IMR-90 (cell line): ENCODE results near the gene LIPK. TPM values are rescaled to one million over a fixed set of nuclear protein-coding genes. Genes with fewer than 3 reads are reported as not detected.

Experiments
- ATAC-seq: fragments of 200-7000 bp; cut with Tn5 transposase; 2 replicates; pipeline ENCODE4 v1.9.1; 2020; ENCODE audit warnings: low read depth, mild to moderate bottlenecking, moderate library complexity
- BruUV-seq: library from RNA; stranded (reverse); fragments of 400-500 nt; replicated peaks from 2 replicates; lab custom pipeline; 2021; lab: Mats Ljungman, UMichigan
- CTCF ChIA-PET: fragments of 300-600 bp; formaldehyde crosslinking; extraction: SDS; loops from one replicate; lab custom pipeline; 2021; ENCODE audit warnings: antibody characterized with exemption; lab: Yijun Ruan, JAX
- POLR2A ChIA-PET: fragments of 300-600 bp; sonication (Branson Sonifier 250); formaldehyde crosslinking; loops from one replicate; lab custom pipeline; 2022; ENCODE audit warnings: antibody characterized with exemption; ENCODE audit not compliant: unreplicated experiment; lab: Charles Lee
- DNase-seq: peaks from one replicate; pipeline ENCODE4 v3.0.0; 2013
- H2AFZ ChIP-seq: replicated peaks from 2 replicates; pipeline ENCODE3; 2013; ENCODE audit warnings: low read length, mild to moderate bottlenecking; ENCODE audit not compliant: poor library complexity
- H2AK5ac ChIP-seq: 2 replicates; pipeline ENCODE4 v1.6.1; 2013; ENCODE audit warnings: low read depth, low read length, inconsistent platforms
- H2AK9ac ChIP-seq: replicated peaks from 2 replicates; pipeline ENCODE3; 2013; ENCODE audit warnings: mild to moderate bottlenecking, low read depth, low read length, moderate library complexity; ENCODE audit not compliant: poor library complexity
- H2BK120ac ChIP-seq: 2 replicates; pipeline ENCODE4 v1.6.1; 2013; ENCODE audit warnings: low read depth, low read length, inconsistent platforms
- H2BK15ac ChIP-seq: 3 replicates; pipeline ENCODE4 v1.6.1; 2013; ENCODE audit warnings: low read depth, low read length, inconsistent platforms
- H2BK20ac ChIP-seq: 2 replicates; pipeline ENCODE4 v1.6.1; 2013; ENCODE audit warnings: low read depth, mild to moderate bottlenecking, inconsistent platforms, low read length, moderate library complexity
- H2BK5ac ChIP-seq: 2 replicates; pipeline ENCODE4 v1.6.1; 2013; ENCODE audit warnings: mild to moderate bottlenecking, low read depth, low read length, inconsistent platforms; ENCODE audit not compliant: poor library complexity, severe bottlenecking
- H3K14ac ChIP-seq: replicated peaks from 2 replicates; pipeline ENCODE4 v1.6.1; 2013; ENCODE audit warnings: low read depth, low read length, inconsistent platforms
- H3K18ac ChIP-seq: 2 replicates; pipeline ENCODE4 v1.6.1; 2013; ENCODE audit warnings: low read depth, low read length, control low read depth
- H3K23ac ChIP-seq: 2 replicates; pipeline ENCODE4 v1.6.1; 2013; ENCODE audit warnings: low read depth, low read length, inconsistent platforms
- H3K27ac ChIP-seq: 2 replicates; pipeline ENCODE4 v1.5.1; 2013; ENCODE audit warnings: mild to moderate bottlenecking, control low read depth, low read length; ENCODE audit not compliant: insufficient read depth
- H3K27me3 ChIP-seq: 2 replicates; pipeline ENCODE4 v1.6.1; 2013; ENCODE audit warnings: low read length; ENCODE audit not compliant: control insufficient read depth, insufficient read depth
- H3K36me3 ChIP-seq: 2 replicates; pipeline ENCODE4 v1.6.1; 2013; ENCODE audit warnings: low read length, mixed read lengths; ENCODE audit not compliant: control insufficient read depth, insufficient read depth
- H3K4ac ChIP-seq: 2 replicates; pipeline ENCODE4 v1.6.1; 2013; ENCODE audit warnings: low read depth, low read length, inconsistent platforms
- H3K4me1 ChIP-seq: 2 replicates; pipeline ENCODE4 v1.6.1; 2013; ENCODE audit warnings: low read length, mixed read lengths; ENCODE audit not compliant: control insufficient read depth, insufficient read depth
- H3K4me2 ChIP-seq: 2 replicates; pipeline ENCODE4 v1.6.1; 2013; ENCODE audit warnings: low read depth, mild to moderate bottlenecking, control low read depth, low read length, moderate library complexity
- H3K4me3 ChIP-seq: 2 replicates; pipeline ENCODE4 v1.5.1; 2013; ENCODE audit warnings: low read depth, mild to moderate bottlenecking, control low read depth, low read length, moderate library complexity; ENCODE audit not compliant: insufficient read depth
- H3K56ac ChIP-seq: 2 replicates; pipeline ENCODE4 v1.6.1; 2013; ENCODE audit warnings: low read length, inconsistent platforms; ENCODE audit not compliant: insufficient read depth; ENCODE audit errors: extremely low read depth
- H3K79me1 ChIP-seq, 2 experiments: 2 replicates each; pipeline ENCODE4 v1.6.1; 2013; ENCODE audit warnings: low read length in 2 of 2, inconsistent platforms in 1 of 2, low read depth in 1 of 2
- H3K9ac ChIP-seq: 2 replicates; pipeline ENCODE4 v1.6.1; 2013; ENCODE audit warnings: low read depth, low read length, control low read depth
- H3K9me1 ChIP-seq: 2 replicates; pipeline ENCODE4 v1.6.1; 2013; ENCODE audit warnings: low read length, inconsistent platforms; ENCODE audit not compliant: insufficient read depth
- H3K9me3 ChIP-seq: 2 replicates; pipeline ENCODE4 v1.6.1; 2013; ENCODE audit warnings: low read length; ENCODE audit not compliant: control insufficient read depth, insufficient read depth
- H4K20me1 ChIP-seq: 2 replicates; pipeline ENCODE4 v1.6.1; 2013; ENCODE audit warnings: low read length, inconsistent platforms; ENCODE audit not compliant: insufficient read depth
- H4K5ac ChIP-seq: 2 replicates; pipeline ENCODE4 v1.6.1; 2013; ENCODE audit warnings: mild to moderate bottlenecking, low read depth, low read length, control low read depth
- H4K8ac ChIP-seq, 2 experiments: 2 replicates each; pipeline ENCODE4 v1.6.1; 2013; ENCODE audit warnings: low read depth in 2 of 2, low read length in 2 of 2, control low read depth in 1 of 2, inconsistent platforms in 1 of 2
- H4K91ac ChIP-seq: 2 replicates; pipeline ENCODE4 v1.6.1; 2013; ENCODE audit warnings: low read depth, low read length, inconsistent platforms; ENCODE audit not compliant: insufficient read depth
- BHLHE40 ChIP-seq: fragments of 150-350 bp; IDR thresholded peaks from 2 replicates; pipeline ENCODE4 v1.6.1; 2016; ENCODE audit warnings: mild to moderate bottlenecking, low read depth, low read length
- CEBPB ChIP-seq: IDR thresholded peaks from 2 replicates; pipeline ENCODE4 v1.6.1; 2012; ENCODE audit warnings: low read depth, low read length, improper control_type of control experiment
- CHD1 ChIP-seq: IDR thresholded peaks from 2 replicates; pipeline ENCODE4 v1.6.1; 2012; ENCODE audit warnings: low read depth, low read length, improper control_type of control experiment
- CTCF ChIP-seq: conservative IDR thresholded peaks from 2 replicates; pipeline ENCODE4 v1.5.1; 2012; ENCODE audit warnings: mild to moderate bottlenecking, low read depth, low read length, improper control_type of control experiment
- FOS ChIP-seq: fragments of 150-350 bp; IDR thresholded peaks from 2 replicates; pipeline ENCODE4 v1.6.1; 2016; ENCODE audit warnings: low read depth, low read length
- MAFK ChIP-seq: IDR thresholded peaks from 2 replicates; pipeline ENCODE4 v1.6.1; 2012; ENCODE audit warnings: low read depth, low read length, improper control_type of control experiment
- MAZ ChIP-seq: IDR thresholded peaks from 2 replicates; pipeline ENCODE4 v1.6.1; 2012; ENCODE audit warnings: low read depth, mild to moderate bottlenecking, low read length, improper control_type of control experiment, moderate library complexity, borderline replicate concordance
- MXI1 ChIP-seq: IDR thresholded peaks from 2 replicates; pipeline ENCODE4 v1.6.1; 2012; ENCODE audit warnings: low read depth, mild to moderate bottlenecking, low read length, moderate library complexity, borderline replicate concordance
- POLR2A ChIP-seq: IDR thresholded peaks from 2 replicates; pipeline ENCODE4 v1.6.1; 2012; ENCODE audit warnings: mild to moderate bottlenecking, low read depth, low read length
- RAD21 ChIP-seq: IDR thresholded peaks from 2 replicates; pipeline ENCODE4 v1.6.1; 2012; ENCODE audit warnings: low read length, improper control_type of control experiment
- RCOR1 ChIP-seq: IDR thresholded peaks from 2 replicates; pipeline ENCODE4 v1.6.1; 2012; ENCODE audit warnings: mild to moderate bottlenecking, low read length, improper control_type of control experiment; ENCODE audit not compliant: insufficient replicate concordance
- SMC3 ChIP-seq: fragments of 150-350 bp; IDR thresholded peaks from 2 replicates; pipeline ENCODE4 v1.6.1; 2016; ENCODE audit warnings: low read depth, mild to moderate bottlenecking, antibody characterized with exemption, low read length, moderate library complexity
- USF2 ChIP-seq: fragments of 150-350 bp; IDR thresholded peaks from 2 replicates; pipeline ENCODE4 v1.6.1; 2017; ENCODE audit warnings: mild to moderate bottlenecking, antibody characterized with exemption, low read length, low read depth
- WGBS, 2 experiments: methylation state at CpG; one replicate each; pipeline versions ENCODE4 v1.1.5 to v1.1.7; 2013; ENCODE audit warnings: missing lambda C conversion rate in 2 of 2; ENCODE audit not compliant: insufficient read length in 1 of 2; ENCODE audit errors: extremely low coverage in 2 of 2; 5-methylcytosine and 5-hydroxymethylcytosine counted together
- dilution Hi-C: fragments of 300-500 bp; cut with HindIII; formaldehyde crosslinking; loops from one replicate; pipeline ENCODE4 v1.14.3; 2018; ENCODE audit warnings: low sequenced_read_pairs; ENCODE audit not compliant: unreplicated experiment
- in situ Hi-C: fragments of 300-500 bp; cut with MboI; formaldehyde crosslinking; loops from 3 replicates; pipeline ENCODE4 v1.14.3; 2019; ENCODE audit warnings: low sequenced_read_pairs, inconsistent platforms, mixed read lengths
- intact Hi-C: fragments of 100-400 bp; cut with micrococcal nuclease; formaldehyde crosslinking; loops from 2 replicates; pipeline ENCODE4 v1.10.0; 2022
- polyA plus RNA-seq, 3 experiments: library from polyadenylated mRNA; depleted of rRNA; stranded (reverse); fragments of >200 nt; gene quantifications; 2 replicates each; pipeline ENCODE4 v1.2.3, GENCODE V29; 2012; ENCODE audit warnings: low replicate concordance in 1 of 3
- total RNA-seq: library from RNA; depleted of rRNA; stranded (reverse); fragments of >200 nt; gene quantifications from 2 replicates; pipeline ENCODE4 v1.2.3, GENCODE V29; 2012
- TF ChIP-seq, protein P1 (sequence below): fragments of 150-350 bp; IDR thresholded peaks from 2 replicates; pipeline ENCODE4 v1.6.1; 2016; ENCODE audit warnings: low read depth, mild to moderate bottlenecking, low read length, moderate library complexity, borderline replicate concordance

The LIPK gene
- total and polyA plus RNA-seq, 2 of the 4 experiments (the other 2 are of a cell fraction) = not detected

GRCh38 chr10:88668465-88668864, 37.6 kb upstream of the LIPK start:
- H2BK120ac ChIP-seq = no peak overlapping the region
- H4K91ac ChIP-seq = no peak overlapping the region
- no peaks in the 10 kb centered on the region; the same call in 1 of the 2 replicates for H3K4me1 ChIP-seq
- H3K56ac ChIP-seq = no peak overlapping the region
- no peak overlapping the region for H2AFZ ChIP-seq
- no TSS peak for BruUV-seq
- in situ Hi-C loops = no loop called here
- no peaks in the 10 kb centered on the region for H3K36me3 ChIP-seq
- H3K9me1 ChIP-seq = no peaks in the 10 kb centered on the region
- dilution Hi-C loops = no loop called here
- no peak overlapping the region for H3K4me3 ChIP-seq
- intact Hi-C loops = no loop called here
- no peak overlapping the region for H3K9ac ChIP-seq
- no peaks in the 10 kb centered on the region for H3K27me3 ChIP-seq
- H2BK15ac ChIP-seq = no peak overlapping the region
- H4K5ac ChIP-seq = no peak overlapping the region
- H3K9me3 ChIP-seq = no peaks in the 10 kb centered on the region
- no peak overlapping the region for H3K4me2 ChIP-seq
- POLR2A ChIA-PET = no interaction called here
- WGBS, 2 experiments = no CpG with 5 or more reads among the region's 1 CpG
- no peak overlapping the region for H3K18ac ChIP-seq
- no peak overlapping the region for H4K8ac ChIP-seq
- no peak overlapping the region for H2AK5ac ChIP-seq
- H2AK9ac ChIP-seq = no peak overlapping the region
- H4K20me1 ChIP-seq = no peaks in the 10 kb centered on the region
- DNase-seq (no peak), ATAC-seq (no peak)
- no peak overlapping the region for H2BK20ac ChIP-seq
- H3K79me1 ChIP-seq = no peaks in the 10 kb centered on the region
- H3K27ac ChIP-seq = no peak overlapping the region
- no peak overlapping the region for H3K4ac ChIP-seq
- H2BK5ac ChIP-seq = no peak overlapping the region
- no peak overlapping the region for H3K14ac ChIP-seq
- TF ChIP-seq MXI1 (no peak), FOS (no peak), POLR2A (no peak), USF2 (no peak), CTCF (no peak), CHD1 (no peak), CEBPB (no peak), SMC3 (no peak), RAD21 (no peak), RCOR1 (no peak), MAZ (no peak), MAFK (no peak), BHLHE40 (no peak)
- TF ChIP-seq, protein P1, sequence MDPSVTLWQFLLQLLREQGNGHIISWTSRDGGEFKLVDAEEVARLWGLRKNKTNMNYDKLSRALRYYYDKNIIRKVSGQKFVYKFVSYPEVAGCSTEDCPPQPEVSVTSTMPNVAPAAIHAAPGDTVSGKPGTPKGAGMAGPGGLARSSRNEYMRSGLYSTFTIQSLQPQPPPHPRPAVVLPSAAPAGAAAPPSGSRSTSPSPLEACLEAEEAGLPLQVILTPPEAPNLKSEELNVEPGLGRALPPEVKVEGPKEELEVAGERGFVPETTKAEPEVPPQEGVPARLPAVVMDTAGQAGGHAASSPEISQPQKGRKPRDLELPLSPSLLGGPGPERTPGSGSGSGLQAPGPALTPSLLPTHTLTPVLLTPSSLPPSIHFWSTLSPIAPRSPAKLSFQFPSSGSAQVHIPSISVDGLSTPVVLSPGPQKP = no peak
- CTCF ChIA-PET = interaction anchor here (0.6 kb wide), 1 partner anchor 13 kb away, joined by 3 read pairs; no protein-coding TSS in a partner anchor
- H3K23ac ChIP-seq = no peak overlapping the region
